Activated naive CD4-positive, alpha-beta T cell treated with anti-CD3 and anti-CD28 coated beads, Interleukin-2, amount 50 U/mL, for 24 hours (primary cell): Measurements from ENCODE around the gene TAF12.
"Not testable (repeated sequence)": the region's sequence is repeated elsewhere in the genome, so short reads cannot be mapped to it uniquely, and the experiment has no call there.

Source experiments
- H3K27ac Mint-ChIP-seq: one replicate; pipeline ENCODE4 v1.8.0; 2021; ENCODE audit warnings: mild to moderate bottlenecking, mixed read lengths
- H3K27me3 Mint-ChIP-seq: one replicate; pipeline ENCODE4 v1.8.0; 2021; ENCODE audit warnings: mixed read lengths
- H3K36me3 Mint-ChIP-seq: one replicate; pipeline ENCODE4 v1.8.0; 2021; ENCODE audit warnings: mixed read lengths
- H3K4me1 Mint-ChIP-seq: one replicate; pipeline ENCODE4 v1.8.0; 2021; ENCODE audit warnings: mixed read lengths
- H3K4me3 Mint-ChIP-seq: one replicate; pipeline ENCODE4 v1.8.0; 2021; ENCODE audit warnings: mild to moderate bottlenecking, mixed read lengths
- H3K9me3 Mint-ChIP-seq: one replicate; pipeline ENCODE4 v1.8.0; 2021; ENCODE audit warnings: mixed read lengths

The TAF12 gene

DNA sequence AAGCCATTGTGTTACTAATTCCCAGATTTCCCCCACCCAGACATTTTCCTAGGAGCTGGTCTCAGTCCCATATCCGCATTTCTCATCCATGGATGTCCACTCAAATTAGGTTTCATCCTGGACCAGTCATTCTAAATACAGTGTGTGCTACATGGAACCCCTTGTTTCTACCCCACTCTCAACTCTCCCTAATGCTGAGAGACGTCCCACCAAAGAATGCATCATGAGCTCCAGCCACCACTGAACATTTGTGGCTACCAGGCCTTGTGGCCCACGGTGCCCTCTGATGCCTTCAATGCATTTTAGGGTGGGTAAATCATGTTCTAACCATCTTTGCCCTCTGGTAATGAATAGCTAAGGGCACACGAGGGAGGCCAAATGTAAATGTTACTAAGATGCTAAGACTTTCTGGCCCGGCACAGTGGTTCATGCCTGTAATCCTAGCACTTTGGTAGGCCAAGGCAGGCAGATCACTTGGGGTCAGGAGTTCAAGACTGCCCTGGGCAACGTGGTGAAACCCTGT, 64.1 kb downstream of the TAF12 start:
- Mint-ChIP-seq H3K4me3 (peak overlapping the region; percentile 98), H3K36me3 (peaks cover 25% of the 10 kb centered on the region), H3K9me3 (no peaks in the 10 kb centered on the region), H3K27me3 (no peaks in the 10 kb centered on the region), H3K4me1 (peaks cover 26% of the 10 kb centered on the region), H3K27ac (peak overlapping the region; percentile 87)

DNA sequence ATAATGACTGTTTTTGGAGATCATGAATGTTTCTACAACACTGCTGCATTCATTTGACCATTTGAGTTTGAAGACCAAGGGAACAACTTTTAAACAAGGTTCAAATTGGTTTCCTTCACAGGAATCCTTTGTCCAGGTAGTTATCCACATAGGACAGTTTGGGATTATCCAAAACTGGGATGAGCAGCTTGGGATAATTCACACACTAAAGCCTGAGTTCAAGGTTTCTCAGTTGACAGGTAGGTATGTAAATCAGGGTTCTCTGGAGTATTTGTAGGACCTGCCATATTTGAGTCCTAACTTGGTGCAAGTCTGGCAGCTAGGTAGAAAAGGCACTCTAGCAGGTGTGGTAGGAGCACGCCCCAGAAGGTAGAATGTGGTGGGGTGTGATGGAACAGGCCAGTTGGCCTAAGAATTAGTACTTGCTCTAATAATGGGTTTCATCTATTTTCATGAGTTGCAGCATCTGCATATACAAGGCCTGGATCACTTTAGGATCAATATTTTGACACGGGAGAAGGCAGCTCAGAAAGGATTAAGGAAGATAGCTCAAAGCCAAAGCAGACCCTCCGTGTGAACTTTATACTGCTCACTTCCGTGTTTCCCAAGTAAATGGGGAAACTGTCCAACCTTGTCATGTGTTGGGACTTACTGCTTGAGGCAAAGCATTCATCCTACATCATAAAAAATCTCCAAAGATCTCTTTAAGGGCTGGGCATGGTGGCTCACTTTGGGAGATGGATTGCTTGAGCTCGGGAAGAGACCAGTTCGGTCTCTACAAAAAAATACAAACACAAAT, 64.9 kb downstream of the TAF12 start:
- peaks cover 26% of the 10 kb centered on the region for H3K4me1 Mint-ChIP-seq
- H3K4me3 Mint-ChIP-seq, result peak overlapping the region; percentile 69
- H3K27ac Mint-ChIP-seq, result peak overlapping the region; percentile 84
- no peaks in the 10 kb centered on the region for H3K27me3 Mint-ChIP-seq
- peaks cover 25% of the 10 kb centered on the region for H3K36me3 Mint-ChIP-seq
- no peaks in the 10 kb centered on the region for H3K9me3 Mint-ChIP-seq

DNA sequence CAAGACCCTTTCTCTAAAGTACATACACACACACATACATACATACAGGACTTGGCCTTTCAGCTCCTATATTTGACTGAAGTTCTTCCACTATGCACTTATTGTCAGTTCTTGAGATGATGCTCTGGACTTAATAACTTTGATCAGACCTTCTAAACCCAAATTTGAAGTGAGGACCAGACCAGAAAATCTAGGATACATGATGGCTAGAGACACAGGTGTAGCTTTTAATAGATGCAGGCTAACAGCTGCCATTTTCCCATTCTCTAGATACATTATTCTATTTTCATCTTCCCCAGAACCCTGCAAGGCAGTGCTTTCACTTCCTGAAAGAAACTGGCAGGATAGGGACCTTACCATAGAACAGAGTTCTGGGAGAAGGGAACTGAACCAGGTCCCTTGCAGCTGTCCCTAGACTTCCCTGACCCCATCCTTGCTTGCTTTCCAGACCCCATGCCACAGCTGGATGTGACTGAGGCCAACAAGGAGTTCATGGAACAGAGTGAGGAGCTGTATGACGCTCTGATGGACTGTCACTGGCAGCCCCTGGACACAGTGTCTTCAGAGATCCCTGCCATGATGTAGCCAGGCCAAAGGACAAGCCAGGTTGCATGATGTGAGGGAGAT, 65.7 kb downstream of the TAF12 start:
- Mint-ChIP-seq H3K27me3 (no peaks in the 10 kb centered on the region), H3K36me3 (peaks cover 25% of the 10 kb centered on the region), H3K4me1 (peaks cover 25% of the 10 kb centered on the region), H3K9me3 (no peaks in the 10 kb centered on the region), H3K4me3 (peak overlapping the region; percentile 69), H3K27ac (peak overlapping the region; percentile 37)

DNA sequence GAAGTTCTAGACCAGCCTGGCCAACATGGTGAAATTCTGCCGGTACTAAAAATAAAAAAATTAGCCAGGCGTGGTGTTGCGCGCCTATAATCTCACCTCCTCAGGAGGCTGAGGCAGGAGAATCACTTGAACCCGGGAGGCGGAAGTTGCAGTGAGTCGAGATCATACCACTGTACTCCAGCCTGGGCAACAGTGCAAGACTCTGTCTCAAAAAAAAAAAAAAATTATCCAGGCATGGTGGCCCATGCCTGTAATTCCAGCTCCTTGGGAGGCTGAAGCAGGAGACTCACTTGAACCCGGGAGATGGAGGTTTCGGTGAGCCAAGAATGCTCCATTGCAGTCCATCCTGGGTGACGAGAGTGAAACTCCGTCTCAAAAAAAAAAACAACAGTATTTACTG, 69.3 kb downstream of the TAF12 start:
- Mint-ChIP-seq H3K9me3 (no peaks in the 10 kb centered on the region), H3K27ac (no peak overlapping the region), H3K36me3 (peaks cover 8% of the 10 kb centered on the region), H3K4me1 (peaks cover 6% of the 10 kb centered on the region), H3K27me3 (no peaks in the 10 kb centered on the region), H3K4me3 (no peak overlapping the region)

DNA sequence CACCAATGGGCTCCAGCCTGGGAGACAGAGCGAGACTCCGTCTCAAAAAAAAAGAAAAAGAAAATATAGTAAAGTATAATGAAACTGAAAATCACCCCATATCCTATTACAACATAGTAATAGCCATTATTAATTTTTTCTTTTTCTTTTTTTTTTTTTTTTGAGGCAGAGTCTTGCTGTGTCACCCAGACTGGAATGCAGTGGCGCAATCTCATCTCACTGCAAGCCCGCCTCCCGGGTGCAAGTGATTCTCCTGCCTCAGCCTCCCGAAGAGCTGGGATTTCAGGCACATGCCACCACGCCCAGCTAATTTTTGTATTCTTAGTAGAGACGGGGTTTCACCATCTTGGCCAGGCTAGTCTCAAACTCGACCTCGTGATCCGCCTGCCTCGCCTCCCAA, 70.0 kb downstream of the TAF12 start:
- not testable (repeated sequence) for H3K4me1 Mint-ChIP-seq, H3K36me3 Mint-ChIP-seq, H3K9me3 Mint-ChIP-seq, H3K4me3 Mint-ChIP-seq, H3K27me3 Mint-ChIP-seq, H3K27ac Mint-ChIP-seq

DNA sequence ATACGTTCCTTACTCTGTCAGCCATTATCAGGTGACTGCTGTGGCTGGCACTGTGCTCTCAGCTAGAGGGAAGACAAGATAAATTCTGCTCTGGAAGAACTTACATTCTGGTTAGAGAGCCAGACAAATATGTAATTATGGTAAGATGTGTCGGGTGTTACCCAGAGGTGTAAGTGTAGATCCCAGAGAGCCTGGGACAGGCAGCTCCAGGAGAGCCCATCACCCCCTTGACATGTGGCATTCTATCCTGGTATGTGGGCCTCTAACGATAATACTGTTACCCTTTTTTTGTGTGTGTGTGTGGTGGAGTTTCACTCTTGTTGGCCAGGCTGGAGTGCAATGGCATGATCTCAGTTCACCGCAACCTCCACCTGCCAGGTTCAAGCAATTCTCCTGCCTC, 71.0 kb downstream of the TAF12 start:
- H3K27me3 Mint-ChIP-seq, result no peaks in the 10 kb centered on the region
- peaks cover 6% of the 10 kb centered on the region for H3K36me3 Mint-ChIP-seq
- H3K27ac Mint-ChIP-seq, result no peak overlapping the region
- H3K4me3 Mint-ChIP-seq, result no peak overlapping the region
- no peaks in the 10 kb centered on the region for H3K9me3 Mint-ChIP-seq
- no peaks in the 10 kb centered on the region for H3K4me1 Mint-ChIP-seq

DNA sequence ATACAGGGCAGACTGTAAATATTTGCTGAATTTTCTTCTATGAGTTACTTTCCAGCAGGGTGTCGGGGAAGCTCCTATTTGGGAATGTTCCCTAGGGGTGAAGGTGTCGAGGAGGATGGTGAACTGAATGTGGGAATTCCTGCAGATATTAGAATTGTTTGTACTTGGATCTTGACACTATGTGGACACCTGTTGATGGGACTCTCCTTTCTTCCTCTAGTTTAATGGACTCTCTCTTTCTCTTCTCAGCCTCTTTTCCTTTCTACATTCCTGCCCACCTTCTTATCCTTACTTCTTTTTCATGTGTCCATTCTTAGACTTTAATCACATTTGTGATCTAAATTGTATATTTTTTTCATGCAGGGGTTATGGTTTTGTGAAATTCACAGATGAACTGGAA, 75.9 kb downstream of the TAF12 start:
- Mint-ChIP-seq H3K4me3 (no peak overlapping the region), H3K36me3 (peaks cover 7% of the 10 kb centered on the region), H3K27me3 (no peaks in the 10 kb centered on the region), H3K9me3 (no peaks in the 10 kb centered on the region), H3K4me1 (no peaks in the 10 kb centered on the region), H3K27ac (no peak overlapping the region)

DNA sequence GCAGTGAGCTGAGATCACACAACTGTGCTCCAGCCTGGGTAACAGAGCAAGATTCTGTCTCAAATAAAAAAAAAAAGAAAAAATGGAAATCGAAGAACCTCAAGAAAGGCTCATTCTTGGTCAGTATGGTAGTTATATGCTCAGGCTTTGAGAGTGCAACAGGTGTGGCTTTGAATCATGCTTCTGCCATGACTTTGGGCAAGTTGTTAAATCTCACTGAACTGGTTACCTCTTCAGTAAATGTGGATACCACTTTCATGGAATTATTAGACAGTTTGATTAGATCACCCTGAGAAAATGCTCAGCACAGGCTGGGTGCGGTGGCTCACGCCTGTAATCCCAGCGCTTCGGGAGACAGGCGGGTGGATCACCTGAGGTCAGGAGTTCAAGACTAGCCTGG, 77.1 kb downstream of the TAF12 start:
- no peak overlapping the region for H3K4me3 Mint-ChIP-seq
- H3K27ac Mint-ChIP-seq, result no peak overlapping the region
- no peaks in the 10 kb centered on the region for H3K9me3 Mint-ChIP-seq
- no peaks in the 10 kb centered on the region for H3K27me3 Mint-ChIP-seq
- H3K36me3 Mint-ChIP-seq, result peaks cover 6% of the 10 kb centered on the region
- H3K4me1 Mint-ChIP-seq, result no peaks in the 10 kb centered on the region

DNA sequence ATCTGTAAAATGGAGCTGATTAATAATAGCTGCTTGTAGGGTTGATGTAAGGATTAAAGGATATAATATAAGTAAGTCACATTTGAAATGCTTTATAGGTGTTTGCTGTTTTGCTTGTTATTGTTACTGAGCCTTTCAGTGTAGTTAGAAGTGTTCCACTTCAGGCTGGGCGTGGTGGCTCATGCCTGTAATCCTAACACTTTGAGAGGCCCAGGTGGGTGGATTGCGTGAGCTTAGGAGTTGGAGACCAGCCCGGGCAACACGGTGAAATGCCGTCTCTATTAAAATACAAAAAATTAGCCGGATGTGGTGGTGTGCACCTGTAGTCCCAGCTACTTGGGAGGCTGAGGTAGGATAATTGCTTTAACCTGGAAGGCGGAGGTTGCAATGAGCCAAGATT, 77.8 kb downstream of the TAF12 start:
- Mint-ChIP-seq H3K27ac (no peak overlapping the region), H3K4me3 (no peak overlapping the region), H3K9me3 (no peaks in the 10 kb centered on the region), H3K36me3 (peaks cover 6% of the 10 kb centered on the region), H3K27me3 (no peaks in the 10 kb centered on the region), H3K4me1 (no peaks in the 10 kb centered on the region)

DNA sequence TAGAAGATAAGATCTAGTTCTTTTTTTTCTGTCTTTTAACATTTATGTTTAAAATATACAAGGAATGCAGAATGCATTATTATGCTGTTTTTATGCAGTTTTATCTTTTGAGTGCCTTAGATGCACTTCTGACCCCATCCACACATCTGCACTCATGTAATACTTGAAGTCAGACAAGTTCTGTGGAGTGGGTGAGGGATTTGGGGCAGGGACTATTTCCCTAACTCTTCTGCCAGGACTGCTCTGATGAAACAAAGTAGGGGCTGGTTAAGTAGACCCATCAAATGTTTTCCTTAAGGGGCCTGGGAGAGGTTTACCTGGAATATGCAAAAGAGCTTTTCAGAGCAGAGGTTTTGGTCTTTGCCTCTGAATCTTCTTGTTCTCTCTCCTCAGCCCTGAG, 78.6 kb downstream of the TAF12 start:
- Mint-ChIP-seq H3K27me3 (no peaks in the 10 kb centered on the region), H3K9me3 (no peaks in the 10 kb centered on the region), H3K4me1 (no peaks in the 10 kb centered on the region), H3K36me3 (peaks cover 6% of the 10 kb centered on the region), H3K27ac (no peak overlapping the region), H3K4me3 (no peak overlapping the region)

DNA sequence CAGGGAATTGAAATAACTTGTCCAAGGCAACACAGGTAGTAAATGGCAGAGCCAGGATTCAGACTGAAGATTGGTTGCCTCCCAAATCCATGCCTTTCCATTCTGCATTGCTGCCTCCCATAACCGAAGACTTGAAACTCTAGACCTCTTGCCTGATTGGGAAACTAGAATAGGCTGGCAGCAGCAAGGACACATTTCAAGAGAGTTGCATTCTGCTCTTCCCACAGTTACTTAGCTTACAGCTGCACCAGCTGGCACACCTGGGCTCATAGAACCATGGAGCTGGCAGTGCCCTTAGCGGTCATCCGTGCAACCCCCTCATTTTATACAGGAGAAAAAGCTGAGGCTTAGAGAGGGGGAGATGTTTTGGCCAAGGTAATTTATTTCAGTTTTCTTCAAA, 82.0 kb downstream of the TAF12 start:
- H3K27me3 Mint-ChIP-seq, result no peaks in the 10 kb centered on the region
- peaks cover 5% of the 10 kb centered on the region for H3K36me3 Mint-ChIP-seq
- no peaks in the 10 kb centered on the region for H3K9me3 Mint-ChIP-seq
- H3K27ac Mint-ChIP-seq, result no peak overlapping the region
- no peak overlapping the region for H3K4me3 Mint-ChIP-seq
- no peaks in the 10 kb centered on the region for H3K4me1 Mint-ChIP-seq
